GM19240 (cell line): ENCODE data around the gene POLN.
"Not testable (repeated sequence)": the region's sequence is repeated elsewhere in the genome, so short reads cannot be mapped to it uniquely, and the experiment has no call there.

Experiments
- DNase-seq: peaks from one replicate; pipeline ENCODE4 v3.0.0; 2011; ENCODE audit warnings: low spot score; ENCODE audit not compliant: insufficient read length

POLN gene

DNA sequence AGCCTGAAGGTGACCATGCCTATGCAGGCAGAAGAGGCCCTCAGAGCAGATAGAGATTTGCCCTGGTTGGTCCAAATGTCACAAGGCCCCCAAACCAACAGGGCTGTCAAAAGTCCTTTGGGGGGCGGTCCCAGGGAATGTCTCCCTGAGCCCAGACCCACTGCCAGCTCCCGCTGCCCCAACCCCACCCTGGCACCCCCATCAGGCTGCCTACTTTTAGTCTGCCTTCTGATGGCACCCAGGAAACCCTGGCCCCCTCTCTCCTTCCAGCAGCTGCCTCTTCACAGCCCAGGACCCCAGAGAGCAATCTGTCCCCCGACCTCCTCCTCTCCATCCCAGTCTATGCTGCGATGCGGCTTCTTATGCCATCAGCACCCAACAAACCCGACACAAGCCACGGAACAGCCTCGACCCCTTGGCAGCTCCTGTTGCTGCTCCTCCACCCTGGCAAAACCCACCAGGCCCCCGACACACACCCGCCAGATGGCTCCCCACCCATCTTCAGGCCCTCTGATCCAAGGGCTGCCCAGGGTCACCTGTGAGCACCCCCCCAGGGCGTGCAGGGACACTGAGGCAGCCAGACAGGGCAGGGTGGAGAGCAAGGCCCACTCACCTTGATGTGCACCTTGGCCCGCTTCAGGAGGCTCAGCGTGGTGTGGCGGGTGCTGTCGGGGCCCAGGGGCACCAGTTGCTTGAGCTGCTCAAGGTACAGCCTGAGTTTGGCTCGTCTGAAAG lies 10.0 kb upstream of the POLN start:
- DNase-seq: no peak

DNA sequence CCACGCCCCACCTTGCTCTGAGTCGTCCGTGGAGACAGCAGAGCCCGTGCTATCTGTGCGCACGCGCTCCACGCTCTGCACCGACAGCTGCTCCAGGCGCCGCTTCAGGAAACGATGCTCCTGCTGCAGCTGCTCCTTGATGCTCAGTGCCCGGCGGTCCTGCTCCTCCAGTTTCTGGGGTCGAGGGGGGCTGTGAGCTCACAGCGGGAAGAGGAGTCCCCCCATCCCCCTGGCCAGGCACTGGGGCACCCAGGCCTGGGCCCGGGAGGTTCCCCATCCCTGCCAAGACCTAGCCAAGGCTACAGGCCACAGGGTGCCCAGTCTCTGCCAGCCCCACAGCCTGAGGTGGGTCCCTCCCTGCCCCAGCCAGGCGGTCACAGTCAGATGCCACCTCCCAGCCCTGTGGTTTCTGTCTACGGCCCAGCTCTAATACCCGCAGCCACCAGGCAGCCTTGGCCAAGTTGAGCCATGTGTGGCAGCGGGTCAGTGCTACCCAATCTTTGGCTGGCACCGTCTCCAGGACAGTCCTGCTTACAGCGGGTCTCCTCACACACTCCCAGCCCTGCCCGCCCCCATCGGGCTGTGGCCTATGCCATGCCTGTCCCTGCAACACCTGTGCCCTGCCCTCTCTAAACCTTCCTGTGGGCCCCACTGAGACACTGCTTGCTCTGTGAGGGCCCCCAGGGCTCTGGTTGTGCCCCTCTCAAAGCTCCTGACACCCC lies 9.3 kb upstream of the POLN start:
- no peak for DNase-seq

DNA sequence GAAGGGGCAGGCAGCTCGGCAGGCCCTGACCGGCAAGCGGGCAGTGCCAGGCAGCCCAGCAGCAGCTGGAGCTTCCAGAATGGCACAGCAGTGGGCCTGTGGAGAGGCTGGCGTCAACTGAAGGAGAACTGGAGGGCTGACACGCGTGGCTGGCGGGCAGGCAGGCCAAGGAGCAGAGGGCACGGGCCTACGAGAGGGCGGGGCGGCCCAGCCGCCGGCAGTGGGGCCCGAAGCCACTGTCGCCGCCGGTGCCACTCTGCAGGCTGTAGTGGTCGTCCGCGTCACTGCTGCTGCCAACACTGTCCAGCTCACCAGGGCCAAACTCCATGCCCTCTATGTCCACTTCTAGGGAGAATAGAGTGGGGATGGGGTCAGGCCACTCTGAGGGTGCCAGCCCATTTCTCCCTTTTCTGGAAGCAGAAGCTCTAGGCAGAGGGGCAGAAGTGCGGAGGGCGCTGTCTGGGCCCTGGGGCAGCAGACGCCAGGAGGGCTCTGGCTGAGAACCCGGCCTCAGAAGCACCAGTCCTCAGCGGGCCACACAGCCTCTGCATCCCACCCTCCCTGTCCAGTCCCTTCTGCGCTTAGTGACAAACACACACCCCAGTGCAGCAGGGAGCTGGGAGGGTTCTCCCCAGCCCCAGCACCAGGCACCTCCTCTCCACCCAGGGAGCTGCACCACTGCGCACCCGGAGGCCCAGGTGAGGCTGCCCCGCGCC lies 8.6 kb upstream of the POLN start:
- no peak for DNase-seq

- no peak for DNase-seq
Observed at GRCh38 chr4:2249526-2250356, 7.8 kb upstream of the POLN start.

- DNase-seq: no peak
Observed at GRCh38 chr4:2248821-2249261, 6.9 kb upstream of the POLN start.

DNA sequence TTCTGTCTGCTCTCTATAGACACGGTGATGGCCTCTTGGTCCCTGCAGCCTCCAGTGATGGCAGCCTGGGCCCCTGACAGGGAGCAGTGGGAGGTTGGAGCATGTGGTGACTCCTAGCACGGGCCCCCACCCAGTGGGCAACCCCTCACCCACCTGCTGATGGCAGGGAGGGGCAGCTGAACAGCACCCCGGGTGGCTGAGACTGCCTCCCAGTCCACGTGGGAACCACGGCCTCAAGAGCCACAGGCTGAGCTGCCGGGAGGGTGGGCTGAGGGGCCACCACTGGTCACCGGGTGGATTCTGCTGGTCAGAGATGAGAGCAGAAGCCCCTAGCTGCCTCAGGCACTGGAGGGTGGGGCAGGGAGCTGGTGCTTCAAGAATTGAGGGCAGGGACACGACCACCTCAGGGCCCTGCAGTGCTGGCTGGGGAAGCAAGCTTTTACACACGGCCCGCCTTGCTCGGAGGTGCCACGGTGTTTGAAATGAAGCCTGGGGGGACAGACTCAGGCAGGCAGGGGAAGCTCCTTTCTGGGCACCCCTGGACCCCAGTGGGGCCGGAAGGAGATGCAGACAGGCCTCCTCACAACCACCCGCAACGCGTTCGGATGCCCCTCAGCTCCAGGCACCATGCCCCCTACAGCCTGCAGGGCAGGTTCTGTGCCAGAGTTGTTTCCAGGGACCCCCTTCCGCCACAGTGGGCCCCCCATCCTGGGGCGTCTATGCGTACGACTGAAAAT lies 6.3 kb upstream of the POLN start:
- no peak for DNase-seq

GRCh38 chr4:2247128-2248043 lies 5.5 kb upstream of the POLN start:
- no peak for DNase-seq

GRCh38 chr4:2246384-2247127 lies 4.6 kb upstream of the POLN start:
- no peak for DNase-seq

- DNase-seq: no peak
Observed at GRCh38 chr4:2245787-2246275, 3.9 kb upstream of the POLN start.

- no peak for DNase-seq
Observed at GRCh38 chr4:2245057-2245786, 3.3 kb upstream of the POLN start.

DNA sequence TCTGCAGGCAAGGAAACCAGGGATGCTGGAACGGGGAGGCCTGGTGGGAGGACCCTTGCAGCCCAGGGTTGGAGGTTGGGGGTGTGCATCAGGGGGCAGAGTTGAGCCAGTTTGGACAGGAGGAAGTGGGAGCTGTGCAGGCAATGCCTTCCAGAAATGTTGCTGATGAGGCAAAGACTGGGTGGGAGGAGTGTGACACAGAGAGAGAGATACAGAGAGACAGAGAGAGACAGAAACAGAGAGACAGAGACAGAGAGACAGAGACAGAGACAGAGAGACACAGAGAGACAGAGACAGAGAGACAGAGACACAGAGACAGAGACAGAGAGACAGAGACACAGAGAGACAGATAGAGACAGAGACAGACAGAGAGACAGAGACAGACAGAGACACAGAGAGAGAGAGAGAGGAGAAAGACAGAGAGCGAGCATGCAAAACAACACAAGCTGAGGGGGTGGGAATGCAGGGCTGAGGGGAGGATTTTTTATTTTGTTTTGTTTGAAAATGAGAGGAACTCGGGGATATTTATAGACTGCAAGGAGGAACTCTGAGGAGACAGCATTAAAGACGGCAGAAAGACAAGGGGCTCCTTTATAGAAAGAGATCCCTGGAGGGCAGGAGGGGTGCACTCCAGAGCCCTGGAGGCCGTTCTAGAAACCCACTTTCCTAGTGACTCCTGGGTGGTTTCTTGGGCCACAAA lies 1.9 kb upstream of the POLN start:
- DNase-seq: no peak

- no peak for DNase-seq
Observed at GRCh38 chr4:2241003-2241402, 918 bp downstream of the POLN start.

- DNase-seq: no peak
Observed at GRCh38 chr4:2236944-2237666, 4.8 kb downstream of the POLN start.

DNA sequence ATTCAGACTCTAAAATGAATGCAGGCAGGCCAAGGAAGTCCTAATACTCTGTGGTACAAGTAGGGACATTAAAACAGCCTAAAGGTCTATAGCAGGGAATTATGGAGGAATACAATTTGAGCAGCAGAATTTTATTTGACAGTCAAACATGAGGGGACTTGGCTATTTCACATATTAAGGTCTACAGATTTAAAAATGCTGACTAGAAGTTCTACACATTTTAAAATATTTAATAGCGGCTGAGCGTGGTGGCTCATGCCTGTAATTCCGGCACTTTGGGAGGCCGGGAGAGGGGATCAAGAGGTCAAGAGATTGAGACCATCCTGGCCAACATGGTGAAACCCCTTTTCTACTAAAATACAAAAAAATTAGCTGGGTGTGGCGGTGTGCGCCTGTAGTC lies 10.8 kb downstream of the POLN start:
- no peak for DNase-seq

DNA sequence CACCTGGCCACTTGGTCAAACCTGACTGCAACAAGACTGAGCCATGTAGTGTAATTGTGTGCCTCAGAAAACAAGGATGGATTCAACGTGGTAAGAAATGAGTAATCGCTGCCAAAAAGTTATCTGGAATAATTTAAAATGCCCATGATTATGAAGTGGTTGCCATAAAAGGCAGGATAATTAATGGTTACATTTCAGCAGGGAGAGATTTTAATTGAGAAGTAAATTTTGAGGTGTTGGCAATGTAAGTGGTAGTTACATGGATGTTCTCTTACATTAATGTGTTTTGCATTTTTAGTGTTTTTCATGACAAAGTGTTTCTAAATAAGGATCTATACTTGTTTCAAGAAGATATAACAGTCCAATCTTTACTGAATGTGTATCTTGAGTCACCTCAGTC lies 15.7 kb downstream of the POLN start:
- no peak for DNase-seq

DNA sequence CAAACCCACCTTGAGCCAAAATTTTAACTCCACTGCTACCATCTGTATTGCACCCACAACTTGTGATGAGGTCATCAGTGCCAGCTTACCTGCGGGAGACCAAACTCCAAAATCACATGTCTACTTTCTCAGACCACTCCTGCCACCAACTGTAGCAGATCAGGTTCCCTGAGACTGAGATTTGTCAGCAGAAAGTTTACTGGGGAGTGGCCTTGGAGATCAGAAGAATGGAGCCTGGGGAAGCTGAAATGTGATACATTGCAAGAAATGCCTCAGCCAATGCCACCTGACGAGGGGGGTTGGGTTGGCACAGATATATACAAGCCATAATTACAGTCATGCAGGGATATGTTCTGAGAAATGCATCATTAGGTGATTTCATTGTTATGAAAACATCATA lies 19.1 kb downstream of the POLN start:
- no peak for DNase-seq

DNA sequence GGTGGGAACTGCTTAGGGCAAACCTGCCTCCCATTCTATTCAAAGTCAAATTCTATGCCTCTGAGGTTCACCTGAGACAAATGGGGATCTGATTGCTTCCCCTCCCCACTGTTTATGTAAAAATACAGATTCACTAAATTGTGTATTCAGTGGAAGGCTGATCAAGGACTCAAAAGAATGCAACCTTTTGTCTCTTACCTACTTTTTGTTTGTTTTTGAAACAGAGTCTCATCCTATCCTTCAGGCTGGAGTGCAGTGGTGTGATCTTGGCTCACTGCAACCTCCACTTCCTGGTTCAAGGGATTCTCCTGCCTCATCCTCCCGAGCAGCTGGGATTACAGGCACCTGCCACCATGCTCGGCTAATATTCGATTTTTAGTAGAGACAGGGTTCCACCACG lies 20.5 kb downstream of the POLN start:
- not testable (repeated sequence) for DNase-seq
